ENCODE results near the gene MIA2.

DNA sequence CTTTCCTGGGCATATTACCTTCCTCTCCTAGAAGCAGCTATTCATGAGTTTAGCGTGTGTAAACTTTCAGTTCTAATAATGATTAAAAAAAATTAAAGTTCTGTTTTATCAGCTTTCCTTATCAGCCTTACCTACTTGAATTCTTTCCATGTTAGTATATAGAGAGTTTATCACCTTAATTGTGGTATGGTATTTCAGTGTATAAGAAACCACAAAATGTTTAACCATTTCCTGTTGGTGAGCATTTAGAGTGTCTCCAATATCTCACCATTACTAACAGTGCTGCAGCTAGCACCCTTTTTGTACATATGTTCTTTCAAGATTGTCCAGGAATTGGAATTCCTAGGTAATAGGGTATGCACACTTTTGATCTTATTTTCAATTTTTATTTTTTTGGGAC is 109.1 kb downstream of the MIA2 start:
- TF ChIP-seq, protein P1, sequence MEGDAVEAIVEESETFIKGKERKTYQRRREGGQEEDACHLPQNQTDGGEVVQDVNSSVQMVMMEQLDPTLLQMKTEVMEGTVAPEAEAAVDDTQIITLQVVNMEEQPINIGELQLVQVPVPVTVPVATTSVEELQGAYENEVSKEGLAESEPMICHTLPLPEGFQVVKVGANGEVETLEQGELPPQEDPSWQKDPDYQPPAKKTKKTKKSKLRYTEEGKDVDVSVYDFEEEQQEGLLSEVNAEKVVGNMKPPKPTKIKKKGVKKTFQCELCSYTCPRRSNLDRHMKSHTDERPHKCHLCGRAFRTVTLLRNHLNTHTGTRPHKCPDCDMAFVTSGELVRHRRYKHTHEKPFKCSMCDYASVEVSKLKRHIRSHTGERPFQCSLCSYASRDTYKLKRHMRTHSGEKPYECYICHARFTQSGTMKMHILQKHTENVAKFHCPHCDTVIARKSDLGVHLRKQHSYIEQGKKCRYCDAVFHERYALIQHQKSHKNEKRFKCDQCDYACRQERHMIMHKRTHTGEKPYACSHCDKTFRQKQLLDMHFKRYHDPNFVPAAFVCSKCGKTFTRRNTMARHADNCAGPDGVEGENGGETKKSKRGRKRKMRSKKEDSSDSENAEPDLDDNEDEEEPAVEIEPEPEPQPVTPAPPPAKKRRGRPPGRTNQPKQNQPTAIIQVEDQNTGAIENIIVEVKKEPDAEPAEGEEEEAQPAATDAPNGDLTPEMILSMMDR (IDR thresholded peaks at IDR 0.05): no peak
- TF ChIP-seq POLR2A (IDR thresholded peaks at IDR 0.05) (no peak), POLR2AphosphoS5 (IDR thresholded peaks at IDR 0.05; ENCODE audit: insufficient read depth in 1 of 2, low read depth in 1 of 2) (no peak)

Measured in vagina (tissue), 2 donors.